Fibroblast of skin of left quadriceps (primary cell): ENCODE results near the gene TMLHE.
"Not testable (repeated sequence)": the region's sequence is repeated elsewhere in the genome, so short reads cannot be mapped to it uniquely, and the experiment has no call there.

ENCODE experiments used
- DNase-seq, 2 experiments: peaks; one replicate each; pipeline ENCODE4 v3.0.0-alpha.2; 2013; ENCODE audit warnings: low read depth in 2 of 2

TMLHE gene, protein sequence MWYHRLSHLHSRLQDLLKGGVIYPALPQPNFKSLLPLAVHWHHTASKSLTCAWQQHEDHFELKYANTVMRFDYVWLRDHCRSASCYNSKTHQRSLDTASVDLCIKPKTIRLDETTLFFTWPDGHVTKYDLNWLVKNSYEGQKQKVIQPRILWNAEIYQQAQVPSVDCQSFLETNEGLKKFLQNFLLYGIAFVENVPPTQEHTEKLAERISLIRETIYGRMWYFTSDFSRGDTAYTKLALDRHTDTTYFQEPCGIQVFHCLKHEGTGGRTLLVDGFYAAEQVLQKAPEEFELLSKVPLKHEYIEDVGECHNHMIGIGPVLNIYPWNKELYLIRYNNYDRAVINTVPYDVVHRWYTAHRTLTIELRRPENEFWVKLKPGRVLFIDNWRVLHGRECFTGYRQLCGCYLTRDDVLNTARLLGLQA

GRCh38 chrX:155612312-155613224 is at the start of gene TMLHE, which contains the start of gene SPRY3:
Gene TMLHE (minus strand): TSS chrX:155612952. CDS start chrX:155545276, 67,676 bp downstream.
Gene SPRY3 (plus strand): TSS chrX:155612586.
- peak; percentile 20 to 21 for DNase-seq

GRCh38 chrX:155662282-155662681 is 49.5 kb upstream of the TMLHE start:
- DNase-seq = no peak

- DNase-seq = no peak
These were observed 32.4 kb upstream of the TMLHE start for GRCh38 chrX:155645180-155645579.

DNA sequence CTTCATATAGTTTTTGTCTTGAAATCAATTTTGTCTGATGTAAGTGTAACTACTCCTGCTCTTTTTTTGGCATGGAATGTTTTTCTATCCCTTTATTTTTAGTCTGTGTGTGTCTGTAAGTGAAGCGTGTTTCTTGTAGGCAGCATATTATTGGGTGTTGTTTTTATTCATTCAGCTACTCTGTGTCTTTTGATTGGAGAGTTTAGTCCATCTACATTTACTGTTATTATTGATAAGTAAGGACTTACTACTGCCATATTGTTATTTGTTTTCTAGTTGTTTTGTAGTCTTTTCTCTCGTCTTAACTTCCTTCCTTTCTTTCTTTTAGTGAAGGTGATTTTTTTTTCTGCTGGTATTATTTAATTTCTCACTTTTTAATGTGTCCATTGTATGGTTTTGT is 30.5 kb upstream of the TMLHE start:
- no peak for DNase-seq

GRCh38 chrX:155641371-155641770 is 28.6 kb upstream of the TMLHE start:
- not testable (repeated sequence) for DNase-seq

- no peak for DNase-seq
These were observed 25.0 kb upstream of the TMLHE start for GRCh38 chrX:155637714-155638113.

GRCh38 chrX:155635019-155635418 is 22.3 kb upstream of the TMLHE start:
- not testable (repeated sequence) for DNase-seq

- no peak for DNase-seq
These were observed 19.8 kb upstream of the TMLHE start for GRCh38 chrX:155632431-155633100.

DNA sequence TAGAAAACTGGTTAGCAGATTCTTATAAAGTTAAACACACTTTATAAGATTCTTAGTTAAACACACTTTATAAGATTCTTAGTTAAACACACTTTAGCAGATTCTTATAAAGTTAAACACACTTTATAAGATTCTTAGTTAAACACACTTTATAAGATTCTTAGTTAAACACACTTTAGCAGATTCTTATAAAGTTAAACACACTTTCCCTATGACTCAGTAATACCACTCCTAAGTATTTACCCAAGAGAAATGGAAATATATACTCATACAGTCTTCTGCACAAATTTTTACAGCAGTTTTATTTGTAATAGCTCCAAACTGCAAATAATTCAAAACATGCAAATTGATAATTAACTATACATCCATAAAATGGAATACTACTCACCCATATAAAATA is 7.4 kb upstream of the TMLHE start:
- not testable (repeated sequence) for DNase-seq

DNA sequence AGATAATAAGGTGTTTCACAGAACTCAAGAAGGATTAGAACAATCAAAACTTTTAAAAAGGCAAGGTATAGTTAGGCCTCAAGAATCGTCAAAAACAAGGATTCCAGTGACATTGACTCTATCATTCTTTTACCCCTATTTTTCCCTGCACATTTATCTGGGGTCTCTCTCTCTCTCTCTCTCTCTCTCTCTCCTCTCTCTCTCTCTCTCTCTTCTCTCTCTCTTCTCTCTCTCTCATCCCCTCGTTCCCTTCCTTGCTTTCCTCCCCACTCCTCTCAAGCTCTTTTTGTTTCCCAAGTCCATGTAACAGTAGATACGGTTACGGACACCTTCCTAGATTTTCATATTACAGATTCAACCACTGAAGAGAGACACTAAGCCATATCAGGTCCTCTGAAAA is 3.2 kb upstream of the TMLHE start:
- no peak for DNase-seq

- no peak for DNase-seq
These were observed 1.3 kb upstream of the TMLHE start for GRCh38 chrX:155613927-155614559.

GRCh38 chrX:155611302-155611701 is 1.4 kb downstream of the TMLHE start:
- no peak for DNase-seq

GRCh38 chrX:155592981-155593380 is 19.8 kb downstream of the TMLHE start:
- no peak for DNase-seq

GRCh38 chrX:155592331-155592730 is 20.4 kb downstream of the TMLHE start:
- DNase-seq = no peak

DNA sequence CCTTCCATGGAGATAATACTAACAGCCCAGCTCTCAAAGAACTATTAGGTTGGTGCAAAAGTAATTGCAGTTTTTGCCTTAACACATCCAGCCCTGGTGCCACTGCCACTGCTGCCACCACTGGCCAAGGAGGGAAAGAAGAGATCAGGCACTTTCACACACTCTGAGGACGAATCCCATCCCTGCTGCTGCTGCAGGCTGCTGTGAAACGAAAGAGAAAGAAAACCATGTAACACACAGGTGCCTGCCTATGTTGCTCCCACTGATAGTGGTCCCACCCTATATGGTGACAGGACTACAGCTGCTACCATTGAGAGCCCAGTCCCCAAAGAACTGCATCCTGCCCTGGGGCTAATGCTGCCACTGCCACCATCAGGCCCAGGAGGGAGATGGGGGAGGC is 35.1 kb downstream of the TMLHE start:
- DNase-seq = no peak

DNA sequence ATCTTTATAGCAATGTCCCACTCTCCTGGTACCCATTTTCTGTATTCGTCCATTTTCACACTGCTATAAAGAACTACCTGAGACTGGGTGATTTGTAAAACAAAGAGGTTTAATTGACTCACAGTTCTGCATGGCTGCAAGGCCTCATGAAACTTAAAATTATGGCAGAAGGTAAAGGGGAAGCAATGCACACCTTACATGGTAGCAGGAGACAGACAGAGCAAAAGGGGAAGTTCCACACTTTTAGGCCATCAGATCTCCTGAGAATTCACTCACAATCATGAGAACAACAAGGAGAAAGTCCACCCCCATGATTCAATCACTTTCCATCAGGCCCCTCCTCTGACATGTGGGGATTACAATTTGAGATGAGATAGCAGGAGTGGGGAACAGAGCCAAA is 49.7 kb downstream of the TMLHE start:
- DNase-seq = no peak

DNA sequence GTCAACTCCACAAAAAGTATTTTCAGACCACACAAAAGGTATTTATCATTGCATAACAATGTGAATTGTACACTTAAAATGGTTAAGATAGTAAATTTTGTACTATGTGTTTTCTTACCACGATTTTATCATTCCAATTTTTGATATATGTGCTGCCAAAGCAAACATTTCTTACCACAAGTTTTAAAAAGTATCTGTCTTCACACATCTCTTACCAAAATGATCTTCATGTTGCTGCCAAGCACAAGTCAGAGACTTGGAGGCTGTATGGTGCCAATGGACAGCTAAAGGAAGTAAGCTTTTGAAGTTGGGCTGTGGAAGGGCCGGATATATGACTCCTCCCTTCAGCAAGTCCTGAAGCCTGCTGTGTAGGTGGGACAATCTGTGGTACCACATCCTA is 67.9 kb downstream of the TMLHE start:
- DNase-seq = peak; percentile 1 to 5

DNA sequence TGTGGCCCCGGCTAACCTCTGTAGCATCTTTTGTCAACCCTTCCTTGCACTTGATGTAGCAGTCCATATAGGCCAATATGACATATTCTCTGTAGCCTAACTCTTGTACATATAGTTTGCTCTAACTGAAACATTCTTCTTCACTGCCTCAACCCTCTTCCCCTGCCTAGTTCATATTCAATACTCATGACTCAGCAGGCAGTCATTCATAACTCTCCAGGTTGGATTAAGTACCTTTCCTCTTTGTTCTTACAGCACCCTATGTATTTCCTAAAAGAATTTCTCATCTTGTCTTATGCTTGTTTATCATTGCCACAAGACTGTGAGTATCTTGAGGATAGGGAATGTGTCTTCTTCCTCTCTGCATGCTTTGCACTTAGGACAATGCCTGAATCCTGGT is 76.9 kb downstream of the TMLHE start:
- no peak for DNase-seq

- DNase-seq = no peak
These were observed 78.0 kb downstream of the TMLHE start for GRCh38 chrX:155534800-155535199.

DNA sequence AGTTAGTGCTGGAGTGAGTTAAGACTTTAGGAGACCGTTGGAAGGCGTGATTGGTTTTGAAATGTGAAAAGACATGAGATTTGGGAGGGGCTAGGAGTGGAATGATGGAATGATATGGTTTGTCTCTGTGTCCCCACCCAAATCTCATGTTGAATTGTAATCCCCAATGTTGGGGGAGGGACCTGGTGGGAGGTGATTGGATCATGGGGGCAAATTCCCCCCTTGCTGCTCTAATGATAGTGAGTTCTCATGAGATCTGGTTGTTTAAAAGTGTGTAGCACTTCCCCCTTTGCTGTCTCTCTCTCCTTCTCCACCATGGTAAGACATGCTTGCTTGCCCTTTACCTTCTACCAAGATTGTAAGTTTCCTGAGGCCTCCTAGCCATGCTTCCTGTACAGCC is 85.7 kb downstream of the TMLHE start:
- DNase-seq = not testable (repeated sequence)

- DNase-seq = peak; percentile 1 to 7
These were observed 98.5 kb downstream of the TMLHE start for GRCh38 chrX:155514225-155514624.

- DNase-seq = no peak
These were observed 107.5 kb downstream of the TMLHE start for GRCh38 chrX:155505296-155505695.
